ENCODE measurements around the gene PELO.
"Not testable (repeated sequence)": the region's sequence is repeated elsewhere in the genome, so short reads cannot be mapped to it uniquely, and the experiment has no call there.

PELO gene

DNA sequence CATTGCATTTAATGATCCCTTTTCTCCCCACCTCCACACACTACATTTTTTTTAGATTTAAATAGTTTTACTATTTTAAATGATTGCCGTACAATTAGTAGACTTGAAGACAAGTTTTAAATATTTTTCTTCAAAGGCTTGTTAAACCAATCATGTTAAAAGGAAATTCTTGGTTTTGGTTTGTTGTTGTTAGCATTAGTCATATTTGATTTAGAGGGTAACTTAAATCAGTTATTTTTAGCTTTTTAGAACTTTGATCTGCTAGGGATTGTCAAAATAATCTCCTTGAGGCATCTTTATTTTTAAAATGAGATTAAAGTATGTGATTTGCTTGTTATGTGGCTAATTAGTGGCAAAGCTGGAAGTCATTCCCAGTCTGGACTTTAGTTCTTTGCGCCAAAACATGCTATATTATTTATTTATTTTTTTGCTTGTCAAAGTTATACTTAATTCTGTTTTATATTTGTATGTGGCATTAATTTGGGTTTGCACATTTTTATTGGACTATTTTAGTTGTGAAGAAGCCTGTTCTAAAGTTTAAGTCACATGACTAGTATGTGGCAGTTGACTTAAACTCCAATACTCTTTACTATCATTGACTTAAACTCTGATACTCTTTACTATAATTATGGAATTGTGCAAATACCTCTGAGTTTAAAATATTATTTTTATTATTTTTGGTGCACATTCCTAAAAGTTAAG lies 14.7 kb downstream of the PELO start:
- no peak for DNase-seq (ENCODE audit: low read depth)

DNA sequence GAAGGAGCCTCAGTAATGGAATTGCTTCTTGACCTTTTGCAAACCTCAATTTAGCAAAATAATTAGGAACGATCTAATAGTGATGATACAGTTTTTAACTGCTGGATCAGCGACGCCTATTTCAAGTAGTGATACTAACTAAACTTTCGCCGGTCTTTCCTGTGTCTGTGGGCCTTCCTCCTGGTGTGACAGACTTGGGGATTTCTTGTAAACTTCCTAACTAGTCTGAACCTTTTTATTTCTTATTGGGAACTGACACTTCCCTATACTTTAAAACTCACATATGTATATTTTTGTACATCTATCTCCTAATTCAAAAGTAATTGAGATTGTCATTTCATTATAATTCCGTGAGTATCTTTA lies 15.2 kb downstream of the PELO start:
- no peak for DNase-seq (ENCODE audit: low read depth)

DNA sequence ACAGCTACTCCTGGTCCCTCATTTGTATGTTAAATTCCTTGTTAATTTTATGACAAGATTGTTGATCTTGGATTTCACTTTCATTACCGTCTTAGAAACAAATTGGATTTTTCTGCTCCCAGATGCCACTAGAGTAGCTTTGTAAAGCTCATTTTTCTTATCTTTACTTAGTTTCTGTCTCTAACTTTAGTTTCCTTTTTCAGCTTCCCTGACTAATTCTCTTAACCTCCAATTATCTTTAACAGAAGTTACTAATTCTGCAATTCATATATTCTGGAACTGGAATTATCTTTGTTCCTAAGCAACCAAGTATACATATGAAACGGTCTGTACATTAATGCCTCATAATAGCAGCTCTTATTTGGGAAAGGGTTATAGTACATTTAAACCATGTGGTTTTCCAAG lies 16.7 kb downstream of the PELO start:
- no peak for DNase-seq (ENCODE audit: low read depth)

DNA sequence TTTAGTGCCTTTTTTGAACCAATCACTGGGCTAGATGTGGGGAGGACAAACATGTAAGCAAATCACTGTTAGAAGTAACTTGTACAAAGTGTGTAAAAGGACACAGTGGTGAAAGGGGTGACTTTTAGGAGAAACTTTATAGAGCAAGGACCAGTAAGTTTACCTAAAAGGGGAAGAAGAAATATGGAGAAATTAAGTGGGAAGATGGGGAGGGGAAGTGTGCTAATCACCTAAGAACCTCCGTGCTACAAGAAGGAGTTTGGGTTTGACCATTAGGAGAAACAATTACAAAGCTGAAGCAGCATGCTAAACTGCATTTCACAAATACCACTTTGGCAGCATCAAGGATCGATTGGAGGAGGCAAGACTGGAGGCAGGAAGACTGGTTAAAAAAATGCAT lies 17.3 kb downstream of the PELO start:
- no peak for DNase-seq (ENCODE audit: low read depth)

DNA sequence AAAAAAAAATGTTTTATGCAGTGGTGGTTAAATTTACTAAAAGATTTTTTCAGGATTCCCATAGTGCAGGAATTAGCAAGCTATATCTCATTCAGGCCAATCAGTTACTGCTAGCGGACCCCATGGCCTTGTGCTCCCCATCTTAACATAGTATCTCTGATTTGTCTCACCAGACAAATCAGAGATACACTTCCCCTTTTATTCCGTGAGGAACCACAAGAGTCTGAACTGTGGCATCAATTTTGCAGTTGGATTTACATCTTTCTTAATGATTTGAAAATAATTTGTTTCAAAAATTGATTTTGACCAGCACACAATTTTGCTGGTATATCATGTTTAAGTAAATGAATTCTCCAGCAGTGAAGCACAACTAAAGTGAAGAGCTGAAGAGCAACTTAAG lies 17.9 kb downstream of the PELO start:
- DNase-seq (ENCODE audit: low read depth) = no peak

DNA sequence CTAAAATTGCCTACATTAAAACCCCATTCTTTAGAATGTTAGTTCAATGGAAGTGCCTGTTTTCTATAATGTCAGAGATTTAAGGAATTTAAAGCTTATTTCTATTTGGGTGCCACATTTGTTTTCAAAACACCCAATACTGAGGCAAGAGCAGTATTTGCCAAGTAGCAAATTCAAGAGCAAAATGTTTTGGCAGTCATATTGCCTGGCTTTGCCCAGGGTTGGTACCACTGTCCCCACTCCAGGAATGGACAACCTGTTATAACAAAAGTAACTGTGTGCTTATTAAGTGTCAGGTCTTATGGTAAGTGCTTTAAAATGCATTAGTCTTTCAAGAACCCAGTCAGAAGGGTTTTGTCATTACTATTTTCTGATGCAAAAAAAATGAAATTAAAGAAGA lies 19.3 kb downstream of the PELO start:
- no peak for DNase-seq (ENCODE audit: low read depth)

DNA sequence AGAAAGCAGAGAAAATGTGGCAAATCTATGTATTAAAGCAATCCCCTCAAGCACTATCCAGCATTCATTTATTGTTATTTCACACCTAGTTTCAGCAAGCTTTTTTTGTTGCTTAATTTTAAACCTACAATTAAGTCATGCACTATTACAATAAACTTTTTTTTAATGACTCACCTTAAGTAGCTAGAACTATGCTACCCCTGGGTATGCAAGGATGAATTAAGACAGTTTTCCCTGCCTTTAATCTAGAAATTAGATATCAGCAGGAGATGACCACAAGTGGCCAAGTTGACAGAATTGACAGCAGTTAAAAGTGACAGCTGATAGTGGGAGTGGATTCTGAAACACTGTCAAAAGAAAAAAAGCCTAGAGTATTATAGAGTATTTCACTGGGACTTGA lies 20.0 kb downstream of the PELO start:
- no peak for DNase-seq (ENCODE audit: low read depth)

DNA sequence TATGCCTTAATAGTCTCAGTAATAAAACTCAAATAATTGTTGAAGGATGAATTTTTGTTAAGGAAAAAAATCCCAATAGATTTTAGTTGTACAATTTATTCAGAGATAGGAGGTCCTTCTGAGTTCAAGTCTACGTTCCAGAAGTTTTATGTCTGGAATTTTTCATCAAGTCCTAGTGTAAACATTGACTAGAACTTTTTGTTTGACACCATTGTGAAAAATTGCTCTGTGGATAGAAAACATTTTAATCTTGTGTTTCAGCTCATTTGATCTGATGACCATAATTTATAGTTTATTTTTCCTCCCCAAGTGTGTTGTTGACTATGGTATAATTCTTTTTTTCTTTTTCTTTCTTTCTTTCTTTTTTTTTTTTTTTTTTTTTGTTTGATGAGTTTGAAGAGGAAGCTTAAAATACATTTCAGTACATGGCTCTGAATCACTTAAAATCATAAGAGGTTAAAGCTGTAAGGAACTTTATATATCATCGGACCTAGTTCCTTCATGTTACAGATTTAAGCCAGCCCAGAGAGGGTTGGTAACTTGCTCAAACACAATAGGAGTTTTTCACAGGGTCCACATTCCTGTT lies 20.7 kb downstream of the PELO start:
- DNase-seq (ENCODE audit: low read depth) = no peak

DNA sequence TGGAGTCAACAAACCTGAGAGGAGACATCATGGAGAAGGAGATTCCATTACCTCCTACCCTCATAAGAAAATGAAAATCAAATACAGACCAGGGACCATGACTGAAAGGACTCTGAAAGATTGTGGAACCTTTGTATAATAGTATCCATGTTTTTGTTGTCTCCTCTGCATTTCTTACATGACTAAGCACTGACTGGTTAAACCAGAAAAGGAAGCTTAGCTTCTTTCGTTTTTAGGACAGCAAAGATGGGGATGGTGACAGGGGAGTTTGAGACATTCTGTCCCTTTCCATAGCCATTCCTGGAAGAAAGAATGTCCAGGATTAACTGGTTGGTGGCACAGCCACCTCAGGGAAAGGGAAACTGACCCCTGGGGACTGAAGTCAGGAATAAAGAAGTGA lies 22.2 kb downstream of the PELO start:
- no peak for DNase-seq (ENCODE audit: low read depth)

DNA sequence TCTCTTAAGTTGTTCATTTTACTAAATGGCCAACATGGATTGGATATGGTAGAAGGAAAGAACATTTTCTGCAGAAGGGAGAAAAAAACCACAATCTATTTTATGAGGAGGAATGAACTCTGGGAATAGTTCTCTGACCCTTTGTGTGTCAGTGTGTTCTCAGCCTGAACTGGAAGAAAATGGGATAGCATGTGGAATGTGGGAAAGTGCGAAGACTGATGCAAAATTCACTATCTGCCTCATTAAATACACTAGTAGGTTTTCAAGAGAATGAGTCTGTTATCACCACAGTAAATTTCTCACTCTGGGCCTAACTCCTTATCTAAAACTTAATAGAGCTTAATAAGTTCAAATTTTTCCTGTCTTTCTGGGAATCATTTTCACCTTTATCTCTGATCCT lies 22.7 kb downstream of the PELO start:
- no peak for DNase-seq (ENCODE audit: low read depth)

DNA sequence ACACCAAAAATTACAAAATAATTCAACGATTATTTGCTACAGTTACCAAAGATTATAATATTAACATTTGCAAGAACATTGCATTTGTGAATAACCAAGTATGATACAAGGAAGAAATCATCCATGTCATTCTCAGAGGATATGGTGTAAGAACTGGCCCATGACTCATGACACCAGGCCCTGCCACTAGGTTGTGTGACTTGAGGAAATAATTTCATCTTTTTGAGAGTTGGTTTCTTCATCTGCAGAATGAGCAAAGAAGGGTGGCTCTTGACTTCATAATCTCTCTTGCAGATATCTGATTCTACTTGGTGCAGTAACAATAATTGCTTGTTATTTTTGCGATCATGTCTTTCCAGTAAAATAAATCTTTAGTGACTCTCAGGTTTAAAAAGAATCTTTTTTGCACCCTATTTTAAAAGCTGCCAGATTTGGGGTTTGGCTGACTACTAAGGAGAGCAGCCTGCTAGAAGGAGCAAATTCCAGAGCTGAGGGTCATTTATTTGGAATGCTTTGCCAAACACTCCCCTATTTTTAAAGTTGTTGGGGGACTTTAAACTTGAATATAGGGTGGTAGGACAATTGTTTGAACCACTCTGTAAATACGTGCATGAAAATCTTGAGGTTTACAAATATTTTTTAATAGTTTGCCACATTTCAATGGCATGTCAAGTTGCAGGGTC lies 23.5 kb downstream of the PELO start:
- DNase-seq (ENCODE audit: low read depth) = no peak

DNA sequence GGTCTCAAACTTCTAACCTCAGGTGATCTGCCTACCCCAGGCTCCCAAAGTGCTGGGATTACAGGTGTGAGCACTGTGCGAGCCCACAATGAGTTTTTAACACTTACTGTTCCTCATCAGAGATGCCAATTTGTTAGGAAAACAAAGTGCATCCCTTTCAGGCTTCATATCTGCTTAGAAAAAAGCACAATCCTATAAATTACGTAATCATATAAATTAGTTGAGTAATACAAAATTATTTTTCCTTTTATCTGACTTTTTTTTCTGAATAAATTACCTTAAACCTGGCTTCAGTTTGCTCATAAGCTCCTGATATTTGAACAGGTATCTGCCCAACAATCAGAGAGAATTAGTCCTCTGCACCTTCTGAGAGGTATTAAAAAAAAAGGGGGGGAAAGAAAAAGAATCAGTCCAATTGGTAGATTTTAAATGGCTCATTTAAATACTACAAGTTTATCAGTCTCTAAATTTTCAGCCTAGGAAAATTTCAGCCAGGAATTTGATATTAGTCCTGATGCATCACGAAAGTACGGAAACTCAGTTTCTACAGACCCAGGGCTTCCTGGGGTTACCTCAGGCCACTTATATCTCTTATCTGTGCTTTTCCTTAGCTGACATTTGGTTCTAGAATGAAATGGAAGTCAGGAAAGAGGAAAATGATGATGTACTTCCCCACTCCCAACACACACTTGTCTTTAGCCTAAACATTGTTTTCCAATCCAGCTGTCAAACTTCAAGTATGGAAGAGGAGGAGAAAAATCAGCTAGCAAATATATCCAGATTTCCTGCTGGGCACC lies 26.8 kb downstream of the PELO start:
- no peak for DNase-seq (ENCODE audit: low read depth)

DNA sequence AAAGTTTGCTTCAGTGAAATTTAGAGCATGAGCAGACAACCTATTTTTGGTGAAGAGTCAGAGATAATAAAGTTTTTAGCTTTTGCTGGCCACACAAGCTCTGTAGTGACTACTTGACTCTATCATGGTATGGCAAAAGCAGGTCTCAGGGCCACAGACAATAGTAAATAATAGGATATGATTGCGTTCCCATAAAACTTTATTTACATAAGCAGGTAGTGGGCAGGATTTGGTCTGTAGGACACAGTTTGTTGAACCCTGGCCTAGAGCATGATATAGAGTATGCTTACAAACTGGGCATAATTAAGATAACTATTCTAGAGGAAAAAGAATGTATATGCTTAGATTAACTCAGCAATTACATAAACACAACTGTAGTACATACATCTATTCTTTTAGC lies 30.1 kb downstream of the PELO start:
- DNase-seq (ENCODE audit: low read depth) = no peak

DNA sequence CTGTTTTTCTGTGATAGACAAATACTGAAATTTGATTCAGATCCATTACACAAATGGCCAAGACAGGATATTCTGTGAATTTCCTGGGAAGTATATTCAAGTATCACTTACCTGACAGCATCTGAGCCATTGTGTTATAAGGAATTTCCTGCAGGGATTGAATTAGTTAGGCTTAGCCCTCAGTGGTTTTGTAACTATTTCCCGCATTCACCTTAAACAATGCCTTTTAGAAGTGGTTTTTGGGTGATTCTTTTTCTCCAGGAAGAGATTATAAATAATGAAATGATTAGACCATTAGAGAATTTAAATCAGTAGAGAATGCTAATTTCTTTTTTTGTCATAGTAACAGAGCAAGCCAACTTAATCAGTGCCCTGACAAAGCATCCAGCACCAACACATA lies 30.6 kb downstream of the PELO start:
- DNase-seq (ENCODE audit: low read depth) = no peak

DNA sequence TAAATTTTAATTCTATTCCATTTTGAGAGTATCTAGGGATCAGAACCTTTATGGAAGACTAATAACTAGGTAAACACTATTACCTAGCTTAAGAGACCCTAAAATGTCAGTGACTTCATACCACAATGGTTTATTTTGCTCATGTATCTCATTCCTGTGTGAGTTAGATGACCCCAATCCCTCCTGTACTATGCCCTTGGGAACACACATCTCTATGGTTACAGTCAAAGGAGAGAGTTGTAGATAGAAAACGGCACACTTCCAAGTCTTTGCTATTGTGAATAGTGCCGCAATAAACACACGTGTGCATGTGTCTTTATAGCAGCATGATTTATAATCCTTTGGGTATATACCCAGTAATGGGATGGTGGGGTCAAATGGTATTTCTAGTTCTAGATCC lies 31.1 kb downstream of the PELO start:
- not testable (repeated sequence) for DNase-seq (ENCODE audit: low read depth)

DNA sequence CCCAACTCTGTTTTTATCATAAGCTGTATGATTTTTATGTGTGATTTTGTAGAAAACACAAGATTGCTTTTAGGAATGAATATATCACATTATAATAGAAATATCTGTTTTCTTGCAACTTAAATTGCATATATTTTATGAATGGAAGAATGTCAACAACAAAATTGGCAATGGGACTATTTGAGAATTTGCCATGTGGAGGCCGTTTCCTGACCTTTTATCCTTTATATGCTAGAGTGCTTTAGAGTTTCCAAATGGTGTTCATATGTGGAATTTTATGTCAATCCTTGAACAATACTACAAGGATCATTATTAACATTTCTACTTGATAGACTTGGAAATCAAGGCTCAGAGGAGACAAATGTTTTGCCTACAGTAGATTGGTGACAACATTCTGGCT lies 34.2 kb downstream of the PELO start:
- DNase-seq (ENCODE audit: low read depth) = no peak

DNA sequence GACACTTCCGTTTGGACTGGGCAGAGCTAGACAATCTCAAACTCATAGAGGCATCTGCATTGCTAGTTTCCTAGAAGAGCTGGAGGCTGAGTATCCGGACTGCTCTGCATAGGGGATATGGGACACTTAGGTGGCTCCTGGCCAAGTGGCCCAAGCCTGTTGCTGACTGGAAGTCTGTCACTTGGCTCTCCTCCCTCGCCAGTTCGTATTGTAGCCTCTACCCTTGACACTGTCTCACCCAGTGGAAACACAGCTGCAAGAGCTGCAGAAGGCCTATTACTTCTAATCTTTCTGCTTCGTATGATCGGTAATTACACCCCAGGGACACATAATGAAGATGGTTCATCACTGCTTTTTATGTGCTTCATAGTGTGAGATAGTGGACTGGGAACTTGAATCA lies 34.7 kb downstream of the PELO start:
- DNase-seq (ENCODE audit: low read depth) = no peak

DNA sequence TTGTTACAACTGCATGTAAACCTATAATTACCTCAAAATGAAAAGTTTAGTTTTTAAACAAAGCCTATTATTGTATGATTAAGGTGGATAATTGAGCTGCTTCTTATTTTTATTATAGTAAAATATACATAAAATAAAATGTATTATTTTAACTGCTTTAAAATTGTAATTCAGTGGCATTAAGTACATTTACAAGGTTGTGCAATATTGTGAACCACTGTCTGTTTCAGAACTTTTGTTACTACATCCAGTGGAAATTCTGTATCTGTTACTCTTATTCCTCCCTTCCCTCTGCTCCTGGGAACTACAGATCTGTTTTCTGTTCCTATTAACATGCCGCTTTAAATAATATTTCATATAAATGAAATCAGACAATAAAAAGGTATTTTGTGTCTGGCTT lies 37.1 kb downstream of the PELO start:
- no peak for DNase-seq (ENCODE audit: low read depth)

DNA sequence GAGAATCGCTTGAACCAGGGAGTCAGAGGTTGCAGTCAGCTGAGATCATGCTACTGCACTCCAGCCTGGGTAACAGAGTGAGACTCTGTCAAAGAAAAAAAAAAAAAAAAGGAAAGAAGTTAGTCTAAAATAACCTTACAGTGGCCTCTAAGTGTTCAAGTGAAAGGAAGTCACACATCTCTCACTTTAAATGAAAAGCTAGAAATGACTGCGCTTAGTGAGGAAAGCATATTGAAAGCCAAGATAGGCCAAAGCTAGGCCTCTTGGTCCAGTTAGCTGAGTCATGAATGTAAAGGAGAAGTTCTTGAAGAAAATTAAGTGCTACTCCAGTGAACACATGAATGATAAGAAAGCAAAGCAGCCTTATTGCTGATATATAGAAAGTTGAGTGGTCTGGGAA lies 38.1 kb downstream of the PELO start:
- DNase-seq (ENCODE audit: low read depth) = no peak

DNA sequence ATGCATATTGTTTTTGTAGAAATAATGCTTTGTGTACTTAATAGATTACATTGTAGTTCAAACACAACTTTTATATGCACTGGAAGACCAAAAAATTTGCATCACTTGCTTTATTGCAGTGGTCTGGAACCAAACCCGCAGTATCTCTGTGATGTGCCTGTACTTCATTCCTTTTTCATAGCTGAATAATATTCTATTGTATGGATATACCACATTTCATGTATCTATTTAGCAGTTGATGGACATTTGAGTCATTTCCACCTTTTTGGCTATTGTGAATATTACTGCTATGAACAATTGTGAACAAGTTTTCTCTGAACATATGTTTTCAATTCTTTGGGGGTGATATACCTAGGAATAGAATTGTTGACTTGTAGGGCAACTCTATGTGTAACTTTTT lies 40.1 kb downstream of the PELO start:
- no peak for DNase-seq (ENCODE audit: low read depth)

DNA sequence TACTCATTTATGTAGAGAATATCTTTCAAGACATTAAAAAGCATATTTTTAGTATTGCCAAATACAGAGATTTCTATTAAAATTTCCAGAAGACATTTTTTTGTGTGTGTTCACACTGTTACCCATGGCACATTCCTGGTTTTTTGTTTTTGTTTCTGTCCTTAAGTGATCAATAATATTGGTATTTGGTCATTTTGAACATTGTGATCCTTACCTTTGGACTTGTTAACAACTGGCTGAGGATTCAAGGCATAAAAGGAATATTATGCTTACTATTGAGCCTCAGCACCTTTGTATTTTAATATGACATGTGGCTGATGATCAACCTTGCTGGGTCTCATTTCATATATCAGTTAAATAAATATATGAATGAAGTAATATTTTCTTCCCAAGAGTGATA lies 41.9 kb downstream of the PELO start:
- no peak for DNase-seq (ENCODE audit: low read depth)

DNA sequence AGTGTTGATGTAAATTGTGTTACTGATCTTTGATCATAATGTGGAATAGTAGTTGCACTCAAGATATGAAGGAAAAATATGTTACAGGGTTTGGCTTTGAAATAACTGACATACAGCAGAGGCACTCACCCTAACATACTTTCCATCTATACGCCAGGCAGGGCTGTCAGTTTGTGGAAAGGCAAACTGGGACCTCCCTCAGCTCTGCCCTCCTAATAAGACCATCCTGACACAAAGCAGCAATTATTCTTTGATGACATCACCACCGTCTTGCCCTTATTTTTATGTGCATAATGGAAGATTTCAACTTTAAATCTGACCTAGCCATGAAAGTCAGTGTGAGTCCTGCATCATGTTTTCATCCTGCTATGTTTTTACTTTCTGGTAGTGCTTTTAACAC lies 42.9 kb downstream of the PELO start:
- DNase-seq (ENCODE audit: low read depth) = no peak
